ENCODE results near the gene PRKAR1B.
"Not testable (repeated sequence)": the region's sequence is repeated elsewhere in the genome, so short reads cannot be mapped to it uniquely, and the experiment has no call there.

Gene PRKAR1B

DNA sequence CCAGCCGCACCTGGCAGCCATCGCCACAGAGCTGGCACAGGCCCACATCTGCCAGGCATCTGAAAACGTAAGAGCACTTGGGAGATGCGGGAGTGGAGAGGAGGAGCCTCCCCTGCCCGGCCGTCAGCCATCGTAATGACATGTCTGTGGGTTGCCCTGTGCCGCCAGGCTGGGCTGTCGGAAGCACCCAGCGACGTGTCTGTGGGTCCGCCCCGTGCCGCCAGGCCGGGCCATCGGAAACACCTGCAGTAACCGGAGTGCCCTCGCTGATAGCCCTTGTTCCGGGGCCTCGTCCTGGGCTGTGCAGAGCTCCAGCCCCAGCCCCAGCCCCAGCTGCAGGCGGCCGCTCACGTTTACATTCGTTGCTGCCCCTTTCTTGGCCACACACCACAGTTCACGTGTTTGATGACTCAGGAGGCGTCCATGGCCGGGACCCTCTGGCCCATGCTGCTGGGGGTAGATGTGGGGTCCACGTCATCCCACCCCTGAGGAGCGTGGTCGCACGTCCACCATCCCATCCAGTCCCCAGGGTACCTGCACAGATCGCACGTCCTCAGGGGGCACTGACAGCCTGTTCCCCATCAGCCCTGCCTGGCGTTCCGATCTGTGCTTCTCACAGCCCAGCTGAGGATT lies 30.0 kb upstream of the PRKAR1B start:
- DNase-seq (ENCODE audit: low read depth in 3 of 3) = no peak

GRCh38 chr7:756231-756927 lies 29.3 kb upstream of the PRKAR1B start:
- no peak for DNase-seq (ENCODE audit: low read depth in 3 of 3)

DNA sequence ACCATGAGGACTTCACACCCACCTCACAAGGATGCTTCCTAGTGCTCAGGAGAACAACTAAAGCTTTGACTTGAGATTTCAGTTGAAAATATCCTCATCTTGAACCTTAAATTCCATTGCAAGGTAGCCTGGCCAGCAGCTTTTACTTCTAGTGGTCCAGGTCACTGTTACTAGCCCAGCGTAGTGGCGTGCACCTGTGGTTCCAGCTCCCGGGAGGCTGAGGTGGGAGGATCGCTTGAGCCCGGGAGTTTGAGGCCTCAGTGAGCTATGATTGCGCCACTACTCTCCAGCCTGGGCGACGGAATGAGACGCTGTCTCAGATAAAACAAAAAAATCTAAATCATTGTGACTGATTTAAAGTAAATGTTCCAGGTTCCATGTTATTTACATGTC lies 28.3 kb upstream of the PRKAR1B start:
- no peak for DNase-seq (ENCODE audit: low read depth in 3 of 3)

GRCh38 chr7:754531-755412 lies 27.7 kb upstream of the PRKAR1B start:
- DNase-seq (ENCODE audit: low read depth in 3 of 3) = no peak

GRCh38 chr7:753190-753589 lies 26.1 kb upstream of the PRKAR1B start:
- DNase-seq (ENCODE audit: low read depth in 3 of 3) = no peak

DNA sequence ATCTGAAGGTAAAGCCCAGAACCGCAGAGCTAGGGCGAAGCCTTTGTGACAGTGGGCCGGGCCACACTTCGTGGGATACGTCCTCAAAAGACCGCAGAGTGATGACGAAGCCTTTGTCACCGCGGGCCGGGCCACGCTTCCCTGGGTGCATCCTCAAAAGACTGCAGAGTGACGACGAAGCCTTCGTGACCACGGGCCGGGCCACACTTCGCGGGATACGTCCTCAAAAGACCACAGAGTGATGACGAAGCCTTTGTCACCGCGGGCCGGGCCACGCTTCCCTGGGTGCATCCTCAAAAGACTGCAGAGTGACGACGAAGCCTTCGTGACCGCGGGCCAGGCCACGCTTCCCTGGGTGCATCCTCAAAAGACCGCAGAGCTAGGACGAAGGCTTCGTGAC lies 25.2 kb upstream of the PRKAR1B start:
- DNase-seq (ENCODE audit: low read depth in 3 of 3) = not testable (repeated sequence)

GRCh38 chr7:751826-752225 lies 24.7 kb upstream of the PRKAR1B start:
- DNase-seq (ENCODE audit: low read depth in 3 of 3) = no peak

- no peak for DNase-seq (ENCODE audit: low read depth in 3 of 3)
Observed at GRCh38 chr7:750111-750905, 23.2 kb upstream of the PRKAR1B start.

DNA sequence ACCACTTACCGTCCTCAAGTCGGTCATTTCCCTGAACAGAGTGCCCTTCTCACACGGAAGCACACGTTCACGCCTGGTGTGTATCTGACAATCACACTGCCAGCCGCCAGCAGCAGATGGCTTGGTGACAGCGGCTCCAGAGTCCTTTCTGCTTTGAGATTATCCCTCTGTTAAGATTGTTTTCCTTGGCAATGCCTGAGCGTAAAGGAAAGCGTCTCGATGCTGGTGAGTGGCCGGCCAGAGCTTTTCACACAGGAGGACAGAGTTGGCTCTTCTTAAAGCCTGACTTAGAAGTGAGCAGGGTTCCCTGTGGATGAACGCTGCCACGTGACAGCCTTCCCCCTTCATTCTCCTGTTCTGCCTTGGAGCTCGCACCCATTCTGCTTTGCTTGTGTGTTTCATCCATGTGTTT lies 22.1 kb upstream of the PRKAR1B start:
- no peak for DNase-seq (ENCODE audit: low read depth in 3 of 3)

GRCh38 chr7:748446-748845 lies 21.4 kb upstream of the PRKAR1B start:
- no peak for DNase-seq (ENCODE audit: low read depth in 3 of 3)

DNA sequence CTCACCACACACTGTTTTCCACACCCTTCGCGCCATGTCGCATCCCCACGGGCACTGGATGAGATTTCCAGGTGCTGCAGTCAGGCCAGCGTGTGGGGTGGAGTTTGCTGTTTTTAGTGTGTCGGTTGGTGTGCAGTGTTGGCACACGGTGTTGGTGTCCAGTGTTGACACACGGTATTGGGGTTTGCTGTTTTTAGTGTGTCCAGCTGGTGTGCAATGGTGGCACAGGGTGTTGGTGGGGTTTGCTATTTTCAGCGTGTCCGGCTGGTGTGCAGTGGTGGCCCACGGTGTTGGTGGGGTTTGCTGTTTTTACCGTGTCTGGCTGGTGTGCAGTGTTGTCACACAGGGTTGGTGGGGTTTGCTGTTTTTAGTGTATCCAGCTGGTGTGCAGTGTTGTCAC lies 20.1 kb upstream of the PRKAR1B start:
- no peak for DNase-seq (ENCODE audit: low read depth in 3 of 3)

GRCh38 chr7:746155-747061 lies 19.3 kb upstream of the PRKAR1B start:
- DNase-seq (ENCODE audit: low read depth in 3 of 3) = no peak

DNA sequence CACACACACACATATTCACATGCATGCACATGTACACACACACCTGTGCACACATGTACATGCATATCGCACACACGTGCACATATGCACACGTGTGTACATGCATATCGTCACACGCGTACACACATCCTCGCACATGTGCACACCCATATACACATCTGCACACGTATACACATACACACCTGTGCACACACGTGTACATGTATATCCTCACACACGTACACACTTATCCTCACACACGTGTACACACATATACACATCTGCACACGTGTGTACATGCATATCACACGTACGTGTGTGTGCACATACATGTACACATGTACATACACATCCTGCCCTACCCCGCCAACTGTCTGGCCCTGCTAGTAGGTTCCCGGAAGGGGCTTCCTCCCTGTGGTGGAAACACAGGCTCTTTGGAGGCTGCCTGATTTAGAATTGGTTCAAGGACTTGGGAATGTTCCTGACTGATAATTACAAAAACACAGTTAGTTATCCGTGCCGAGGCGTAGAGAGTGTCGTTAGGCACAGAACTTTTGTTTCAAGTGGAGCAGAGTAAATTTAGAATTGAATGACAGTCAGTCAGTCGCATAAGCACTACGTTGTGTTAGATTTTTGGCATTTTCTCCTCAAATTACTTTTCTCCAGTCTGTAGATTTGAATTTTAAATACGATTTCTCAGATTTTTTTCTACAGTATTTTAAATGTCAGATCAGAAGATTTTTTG lies 18.5 kb upstream of the PRKAR1B start:
- DNase-seq (ENCODE audit: low read depth in 3 of 3) = no peak

DNA sequence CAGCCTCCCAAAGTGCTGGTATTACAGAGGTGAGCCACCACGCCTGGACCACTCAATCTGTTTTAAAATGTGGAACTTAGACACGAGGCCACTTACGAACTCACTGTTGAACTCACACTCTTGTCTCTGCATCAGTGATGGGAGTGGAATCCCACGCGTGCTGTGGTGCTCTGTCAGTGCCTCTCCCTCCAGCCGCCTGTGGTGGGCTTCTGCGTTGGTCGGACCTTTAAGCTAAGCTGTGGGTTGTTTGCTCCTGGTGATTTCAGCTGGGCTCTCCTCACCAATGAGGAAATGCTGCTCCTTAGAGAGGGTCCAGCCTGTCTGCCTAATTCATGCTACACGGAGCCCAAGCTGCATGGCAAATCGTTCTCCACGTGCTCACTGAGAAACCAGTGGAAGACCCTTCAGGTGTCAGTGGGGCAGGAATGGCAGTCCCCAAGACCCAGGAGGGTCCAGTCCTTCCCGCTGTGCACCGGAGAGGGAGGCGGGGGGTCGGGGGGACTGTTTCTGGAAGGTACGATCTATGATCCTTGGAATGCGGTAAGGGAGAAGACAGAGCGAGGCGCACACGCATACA lies 17.9 kb upstream of the PRKAR1B start:
- DNase-seq (ENCODE audit: low read depth in 3 of 3) = no peak

DNA sequence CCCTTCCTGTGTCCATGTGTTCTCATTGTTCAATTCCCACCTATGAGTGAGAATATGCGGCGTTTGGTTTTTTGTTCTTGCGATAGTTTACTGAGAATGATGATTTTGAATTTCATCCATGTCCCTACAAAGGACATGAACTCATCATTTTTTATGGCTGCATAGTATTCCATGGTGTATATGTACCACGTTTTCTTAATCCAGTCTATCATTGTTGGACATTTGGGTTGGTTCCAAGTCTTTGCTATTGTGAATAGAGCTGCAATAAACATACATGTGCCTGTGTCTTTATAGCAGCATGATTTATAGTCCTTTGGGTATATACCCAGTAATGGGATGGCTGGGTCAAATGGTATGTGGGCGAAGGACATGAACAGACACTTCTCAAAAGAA lies 17.0 kb upstream of the PRKAR1B start:
- not testable (repeated sequence) for DNase-seq (ENCODE audit: low read depth in 3 of 3)

DNA sequence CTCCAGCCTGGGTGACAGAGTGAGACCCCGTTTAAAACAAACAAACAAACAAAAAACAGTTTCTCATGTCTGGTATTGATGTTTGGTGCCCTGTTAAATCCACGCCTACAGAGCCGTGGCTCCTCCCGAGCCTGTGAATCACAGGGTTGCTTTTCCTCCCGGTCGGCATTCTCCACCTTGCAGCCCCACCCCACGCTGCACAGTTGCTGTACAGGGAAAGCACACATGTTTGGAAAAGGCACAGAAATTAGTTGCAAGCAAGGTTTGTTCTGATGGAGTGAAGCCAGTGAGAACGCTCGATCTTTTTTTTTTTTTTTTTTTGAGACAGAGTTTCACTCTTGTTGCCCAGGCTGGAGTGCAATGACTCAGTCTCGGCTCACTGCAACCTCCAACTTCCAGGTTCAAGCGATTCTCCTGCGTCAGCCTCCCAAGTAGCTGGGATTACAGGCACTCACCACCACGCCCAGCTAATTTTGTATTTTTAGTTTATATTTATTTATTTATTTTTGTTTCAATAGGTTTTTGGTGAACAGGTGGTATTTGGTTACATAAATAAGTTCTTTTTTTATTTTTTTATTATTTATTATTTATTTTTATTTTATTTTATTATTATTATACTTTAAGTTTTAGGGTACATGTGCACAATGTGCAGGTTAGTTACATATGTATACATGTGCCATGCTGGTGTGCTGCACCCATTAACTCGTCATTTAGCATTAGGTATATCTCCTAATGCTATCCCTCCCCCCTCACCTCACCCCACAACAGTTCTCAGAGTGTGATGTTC lies 16.5 kb upstream of the PRKAR1B start:
- DNase-seq (ENCODE audit: low read depth in 3 of 3) = not testable (repeated sequence)

GRCh38 chr7:742791-743190 lies 15.7 kb upstream of the PRKAR1B start:
- no peak for DNase-seq (ENCODE audit: low read depth in 3 of 3)

- no peak for DNase-seq (ENCODE audit: low read depth in 3 of 3)
Observed at GRCh38 chr7:741850-742249, 14.8 kb upstream of the PRKAR1B start.

GRCh38 chr7:741191-741671 lies 14.2 kb upstream of the PRKAR1B start:
- DNase-seq (ENCODE audit: low read depth in 3 of 3) = no peak

All from stimulated activated CD4-positive, alpha-beta T cell treated with anti-CD3 and anti-CD28 coated beads, TNF-alpha, amount 100 ng/mL, for 4 hours (primary cell).